Prostate gland (tissue), 2 donors: ENCODE data around the gene PLEKHH2.

ENCODE experiments used
- CTCF ChIP-seq, 4 experiments: fragments of 200-600 bp in 2 of 4; fragments of 450-650 bp in 2 of 4; sonication (generic) in 2 of 4; IDR thresholded peaks; 1 replicate in 3 of 4; 2 replicates in 1 of 4; pipeline ENCODE4 v1.5.1; 2016 to 2019; ENCODE audit warnings: antibody characterized with exemption in 4 of 4, mild to moderate bottlenecking in 2 of 4, moderate library complexity in 2 of 4
- POLR2A ChIP-seq: fragments of 450-650 bp; IDR thresholded peaks from one replicate; pipeline ENCODE4 v1.6.1; 2016; ENCODE audit warnings: antibody characterized with exemption, mild to moderate bottlenecking
- POLR2AphosphoS5 ChIP-seq: sonication (generic); formaldehyde crosslinking; IDR thresholded peaks from one replicate; pipeline ENCODE4 v1.6.1; 2017; ENCODE audit warnings: antibody characterized with exemption

- TF ChIP-seq POLR2AphosphoS5 (no peak), CTCF (IDR thresholded peaks at IDR 0.05) (no peak), POLR2A (no peak)
Measured at GRCh38 chr2:43594875-43595274, 42.2 kb upstream of the PLEKHH2 start.
